Calu3 (cell line): ENCODE results near the gene ASTN2. TPM values are rescaled to one million over a fixed set of nuclear protein-coding genes. Genes with fewer than 3 reads are reported as not detected.

Experiments used
- BruUV-seq: library from RNA; stranded (reverse); fragments of 400-500 nt; replicated peaks from 2 replicates; lab custom pipeline; 2021; lab: Mats Ljungman, UMichigan
- CTCF ChIA-PET: fragments of 300-600 bp; sonication (Branson Sonifier 250); formaldehyde crosslinking; loops from one replicate; lab custom pipeline; 2022; ENCODE audit warnings: antibody characterized with exemption; lab: Charles Lee
- DNase-seq: peaks from one replicate; pipeline ENCODE4 v3.0.0; 2022
- H3K27ac Mint-ChIP-seq: one replicate; pipeline ENCODE4 v1.8.0; 2022; ENCODE audit warnings: mixed read lengths; ENCODE audit not compliant: unreplicated experiment
- H3K27me3 Mint-ChIP-seq: one replicate; pipeline ENCODE4 v1.8.0; 2022; ENCODE audit warnings: mixed read lengths; ENCODE audit not compliant: unreplicated experiment
- H3K36me3 Mint-ChIP-seq: one replicate; pipeline ENCODE4 v1.8.0; 2022; ENCODE audit warnings: mild to moderate bottlenecking, moderate library complexity, mixed read lengths; ENCODE audit not compliant: insufficient read depth, unreplicated experiment
- H3K4me1 Mint-ChIP-seq: one replicate; pipeline ENCODE4 v1.8.0; 2022; ENCODE audit warnings: mild to moderate bottlenecking, low read depth, mixed read lengths; ENCODE audit not compliant: unreplicated experiment
- H3K4me3 Mint-ChIP-seq: one replicate; pipeline ENCODE4 v1.8.0; 2022; ENCODE audit warnings: mild to moderate bottlenecking, low read depth, moderate library complexity, mixed read lengths; ENCODE audit not compliant: unreplicated experiment
- H3K9me3 Mint-ChIP-seq: one replicate; pipeline ENCODE4 v1.8.0; 2022; ENCODE audit warnings: low read depth, mixed read lengths; ENCODE audit not compliant: unreplicated experiment
- intact Hi-C: fragments of 100-400 bp; cut with micrococcal nuclease; formaldehyde crosslinking; loops from one replicate; pipeline ENCODE4 v1.10.0; 2022; ENCODE audit not compliant: unreplicated experiment
- total RNA-seq: library from RNA; stranded (reverse); gene quantifications from 2 replicates; pipeline ENCODE4 v1.2.3, GENCODE V29; 2022
- TF ChIP-seq, protein P1 (sequence below): fragments of 200-600 bp; IDR thresholded peaks from one replicate; pipeline ENCODE4 v1.8.0; 2022; ENCODE audit warnings: antibody characterized with exemption; ENCODE audit not compliant: unreplicated experiment

Gene ASTN2
- total RNA-seq, 1 experiment from 2014 or later, result 1.7 TPM

DNA sequence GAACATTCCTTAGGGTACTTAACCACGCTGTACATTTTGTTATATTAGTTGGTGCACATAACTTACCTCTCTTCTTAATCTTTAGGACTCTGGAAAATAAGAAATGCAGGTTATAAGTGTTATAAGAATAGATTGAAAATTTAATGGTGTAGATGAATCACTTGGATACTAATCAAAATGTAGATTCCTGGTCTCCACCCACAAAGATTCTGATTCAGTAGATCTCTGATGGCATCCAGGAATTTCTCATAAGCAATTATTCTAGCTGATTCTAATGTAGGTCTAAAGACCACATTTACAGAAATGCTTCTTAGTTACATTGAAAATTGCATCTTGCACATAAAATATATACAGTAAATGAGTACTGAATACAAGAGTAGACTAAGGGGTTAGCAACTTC is 38.9 kb upstream of the ASTN2 start:
- CTCF ChIA-PET, result no interaction called here
- intact Hi-C loops, result no loop called here
- Mint-ChIP-seq H3K27ac (no peak overlapping the region), H3K4me1 (no peaks in the 10 kb centered on the region), H3K27me3 (no peaks in the 10 kb centered on the region), H3K4me3 (no peak overlapping the region), H3K9me3 (no peaks in the 10 kb centered on the region), H3K36me3 (no peaks in the 10 kb centered on the region)
- no peak for DNase-seq
- no TSS peak for BruUV-seq
- TF ChIP-seq, protein P1, sequence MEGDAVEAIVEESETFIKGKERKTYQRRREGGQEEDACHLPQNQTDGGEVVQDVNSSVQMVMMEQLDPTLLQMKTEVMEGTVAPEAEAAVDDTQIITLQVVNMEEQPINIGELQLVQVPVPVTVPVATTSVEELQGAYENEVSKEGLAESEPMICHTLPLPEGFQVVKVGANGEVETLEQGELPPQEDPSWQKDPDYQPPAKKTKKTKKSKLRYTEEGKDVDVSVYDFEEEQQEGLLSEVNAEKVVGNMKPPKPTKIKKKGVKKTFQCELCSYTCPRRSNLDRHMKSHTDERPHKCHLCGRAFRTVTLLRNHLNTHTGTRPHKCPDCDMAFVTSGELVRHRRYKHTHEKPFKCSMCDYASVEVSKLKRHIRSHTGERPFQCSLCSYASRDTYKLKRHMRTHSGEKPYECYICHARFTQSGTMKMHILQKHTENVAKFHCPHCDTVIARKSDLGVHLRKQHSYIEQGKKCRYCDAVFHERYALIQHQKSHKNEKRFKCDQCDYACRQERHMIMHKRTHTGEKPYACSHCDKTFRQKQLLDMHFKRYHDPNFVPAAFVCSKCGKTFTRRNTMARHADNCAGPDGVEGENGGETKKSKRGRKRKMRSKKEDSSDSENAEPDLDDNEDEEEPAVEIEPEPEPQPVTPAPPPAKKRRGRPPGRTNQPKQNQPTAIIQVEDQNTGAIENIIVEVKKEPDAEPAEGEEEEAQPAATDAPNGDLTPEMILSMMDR, result no peak

DNA sequence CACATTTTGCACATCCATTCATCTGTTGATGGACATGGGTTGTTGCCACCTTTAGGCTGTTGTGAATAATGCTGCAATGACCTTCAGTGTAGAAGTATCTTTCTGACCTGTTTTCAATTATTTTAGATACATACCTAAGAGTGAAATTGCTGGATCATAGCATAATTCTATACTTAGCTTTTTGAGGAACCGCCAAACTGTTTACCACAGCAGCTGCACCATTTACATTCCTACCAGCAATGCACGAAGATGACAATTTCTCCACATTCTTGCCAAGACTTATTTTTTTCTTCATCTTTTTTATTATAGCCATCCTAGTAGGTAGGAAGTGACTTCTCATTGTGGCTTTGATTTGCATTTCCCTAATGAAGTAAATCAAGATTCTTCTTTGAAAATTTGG is 36.5 kb upstream of the ASTN2 start:
- H3K36me3 Mint-ChIP-seq, result no peaks in the 10 kb centered on the region
- TF ChIP-seq, protein P1, result no peak
- DNase-seq, result no peak
- no peaks in the 10 kb centered on the region for H3K27me3 Mint-ChIP-seq
- CTCF ChIA-PET, result interaction anchor here (0.6 kb wide), 1 partner anchor 1767 kb away, joined by 4 read pairs; no protein-coding TSS in a partner anchor
- H3K27ac Mint-ChIP-seq, result no peak overlapping the region
- no peaks in the 10 kb centered on the region for H3K9me3 Mint-ChIP-seq
- no peak overlapping the region for H3K4me3 Mint-ChIP-seq
- no peaks in the 10 kb centered on the region for H3K4me1 Mint-ChIP-seq
- intact Hi-C loops, result no loop called here
- BruUV-seq, result no TSS peak

DNA sequence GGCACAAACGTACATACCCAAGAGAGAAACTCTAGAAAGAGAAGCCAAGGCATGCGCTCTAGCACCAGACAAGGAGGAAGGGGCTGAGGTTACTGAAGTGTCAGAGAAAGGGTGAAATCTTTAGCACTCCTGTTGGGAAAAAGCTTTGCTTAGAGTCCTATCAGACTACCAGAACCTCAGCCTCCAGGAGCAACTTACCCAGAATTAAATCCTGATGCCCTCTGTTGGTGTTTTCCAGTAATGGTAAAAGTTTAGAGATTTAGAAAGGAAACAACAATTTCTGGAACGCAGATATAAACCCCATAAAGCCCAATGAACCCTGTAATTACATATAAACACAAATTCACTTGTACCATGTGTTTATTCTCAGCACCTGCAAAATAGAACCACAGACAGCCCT is 33.2 kb upstream of the ASTN2 start:
- H3K9me3 Mint-ChIP-seq, result peaks cover 2% of the 10 kb centered on the region
- BruUV-seq, result no TSS peak
- TF ChIP-seq, protein P1, result no peak
- CTCF ChIA-PET, result no interaction called here
- intact Hi-C loops, result no loop called here
- H3K36me3 Mint-ChIP-seq, result no peaks in the 10 kb centered on the region
- H3K4me1 Mint-ChIP-seq, result no peaks in the 10 kb centered on the region
- no peak for DNase-seq
- no peaks in the 10 kb centered on the region for H3K27me3 Mint-ChIP-seq
- H3K27ac Mint-ChIP-seq, result no peak overlapping the region
- H3K4me3 Mint-ChIP-seq, result no peak overlapping the region

DNA sequence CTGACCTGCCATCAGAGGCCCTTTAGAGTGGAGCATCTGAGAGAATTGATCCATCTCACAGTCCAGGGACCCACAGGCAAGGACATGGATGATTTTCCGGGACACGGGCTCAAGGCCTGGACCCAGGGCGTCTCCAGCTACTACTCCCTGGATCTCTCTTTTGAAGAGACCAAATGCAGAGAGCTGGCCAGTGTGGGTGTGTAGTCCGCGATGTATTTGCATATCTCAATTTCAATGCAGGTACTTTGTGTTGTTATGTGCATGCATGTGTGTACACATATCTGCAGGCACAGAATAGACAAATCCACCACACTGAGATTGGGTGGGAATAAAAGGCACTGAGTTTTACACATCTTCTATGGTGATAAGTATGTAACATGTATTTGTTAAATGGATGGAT is 30.8 kb upstream of the ASTN2 start:
- intact Hi-C loops, result no loop called here
- CTCF ChIA-PET, result no interaction called here
- DNase-seq, result no peak
- no peak overlapping the region for H3K27ac Mint-ChIP-seq
- H3K9me3 Mint-ChIP-seq, result peaks cover 2% of the 10 kb centered on the region
- TF ChIP-seq, protein P1, result no peak
- H3K4me3 Mint-ChIP-seq, result no peak overlapping the region
- H3K4me1 Mint-ChIP-seq, result no peaks in the 10 kb centered on the region
- no peaks in the 10 kb centered on the region for H3K36me3 Mint-ChIP-seq
- no peaks in the 10 kb centered on the region for H3K27me3 Mint-ChIP-seq
- BruUV-seq, result no TSS peak

DNA sequence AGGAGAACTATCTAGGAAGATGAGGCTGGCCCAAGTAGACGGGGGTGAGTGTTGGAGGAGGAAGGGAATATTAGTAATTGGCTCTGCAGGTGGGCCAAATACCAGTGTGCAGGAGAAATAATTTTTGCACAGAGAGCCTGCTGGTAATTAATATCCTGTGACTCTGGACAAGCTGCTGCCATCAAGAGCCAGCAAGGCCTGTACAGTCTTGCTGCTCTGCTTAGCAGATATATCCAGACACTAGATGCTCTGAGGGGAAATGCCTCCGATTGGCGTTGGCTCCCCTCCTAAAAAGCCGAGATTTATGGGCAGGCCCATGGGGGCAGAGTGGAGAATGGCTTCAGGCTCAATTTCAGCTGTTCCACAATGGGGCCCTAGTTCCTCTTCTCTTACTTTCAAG is 29.6 kb upstream of the ASTN2 start:
- intact Hi-C loops, result no loop called here
- H3K9me3 Mint-ChIP-seq, result peaks cover 2% of the 10 kb centered on the region
- CTCF ChIA-PET, result no interaction called here
- H3K4me3 Mint-ChIP-seq, result no peak overlapping the region
- no peaks in the 10 kb centered on the region for H3K36me3 Mint-ChIP-seq
- no peak for DNase-seq
- no peaks in the 10 kb centered on the region for H3K4me1 Mint-ChIP-seq
- H3K27me3 Mint-ChIP-seq, result no peaks in the 10 kb centered on the region
- TF ChIP-seq, protein P1, result no peak
- BruUV-seq, result no TSS peak
- H3K27ac Mint-ChIP-seq, result no peak overlapping the region
